Measurements from ENCODE around the gene TUBE1.
A peak's percentile ranks its signal among the peaks of the same experiment; 100 is the strongest.

TUBE1 gene

GRCh38 chr6:112087136-112087911, at the start of gene TUBE1, which contains the start of gene FAM229B:
Gene TUBE1 (minus strand): TSS chr6:112087482. CDS start chr6:112087434, 48 bp downstream.
Gene FAM229B (plus strand): TSS chr6:112087591. CDS start chr6:112099284, 11,693 bp downstream.
- peak within 1 kb of the TSS; percentile 55 for H3K4me3 ChIP-seq (ENCODE audit: low read depth, low read length)
- no peak for TF ChIP-seq CTCF (IDR thresholded peaks at IDR 0.05; ENCODE audit: borderline replicate concordance, insufficient read depth, low read depth, low read length)

GRCh38 chr6:112130878-112131277, 43.6 kb upstream of the TUBE1 start:
- H3K4me3 ChIP-seq (ENCODE audit: low read depth, low read length), result no peak overlapping the region
- no peak for TF ChIP-seq CTCF (IDR thresholded peaks at IDR 0.05; ENCODE audit: borderline replicate concordance, insufficient read depth, low read depth, low read length)

- H3K4me3 ChIP-seq (ENCODE audit: low read depth, low read length), result no peak overlapping the region
- no peak for TF ChIP-seq CTCF (IDR thresholded peaks at IDR 0.05; ENCODE audit: borderline replicate concordance, insufficient read depth, low read depth, low read length)
Measured at GRCh38 chr6:112128208-112128607, 40.9 kb upstream of the TUBE1 start.

- no peak overlapping the region for H3K4me3 ChIP-seq (ENCODE audit: low read depth, low read length)
- TF ChIP-seq CTCF (IDR thresholded peaks at IDR 0.05; ENCODE audit: borderline replicate concordance, insufficient read depth, low read depth, low read length), result no peak
Measured at GRCh38 chr6:112123982-112124381, 36.7 kb upstream of the TUBE1 start.

- no peak for TF ChIP-seq CTCF (IDR thresholded peaks at IDR 0.05; ENCODE audit: borderline replicate concordance, insufficient read depth, low read depth, low read length)
- H3K4me3 ChIP-seq (ENCODE audit: low read depth, low read length), result no peak overlapping the region
Measured at GRCh38 chr6:112122756-112123155, 35.5 kb upstream of the TUBE1 start.

- no peak overlapping the region for H3K4me3 ChIP-seq (ENCODE audit: low read depth, low read length)
- no peak for TF ChIP-seq CTCF (IDR thresholded peaks at IDR 0.05; ENCODE audit: borderline replicate concordance, insufficient read depth, low read depth, low read length)
Measured at GRCh38 chr6:112118034-112118433, 30.8 kb upstream of the TUBE1 start.

- no peak overlapping the region for H3K4me3 ChIP-seq (ENCODE audit: low read depth, low read length)
- TF ChIP-seq CTCF (IDR thresholded peaks at IDR 0.05; ENCODE audit: borderline replicate concordance, insufficient read depth, low read depth, low read length), result no peak
Measured at GRCh38 chr6:112117554-112117953, 30.3 kb upstream of the TUBE1 start.
